Cardiac fibroblast (primary cell): Measurements from ENCODE around the gene GALNT12.

Experiments used
- DNase-seq, 2 donors: peaks; one replicate each; pipeline versions ENCODE4 v3.0.0 to v3.0.0-alpha.2; 2010; ENCODE audit warnings: low read depth in 2 of 2
- H3K4me3 ChIP-seq, 2 donors: replicated peaks in 1 of 2; 1 replicate in 1 of 2; 2 replicates in 1 of 2; pipeline ENCODE4 v1.5.1; 2011; ENCODE audit warnings: low read depth in 2 of 2, low read length in 2 of 2, mild to moderate bottlenecking in 2 of 2, moderate library complexity in 1 of 2
- TF ChIP-seq, protein P1 (sequence below): IDR thresholded peaks from one replicate; pipeline ENCODE4 v1.5.1; 2011; ENCODE audit warnings: low read depth, mild to moderate bottlenecking, low read length, inconsistent platforms

Gene GALNT12

DNA sequence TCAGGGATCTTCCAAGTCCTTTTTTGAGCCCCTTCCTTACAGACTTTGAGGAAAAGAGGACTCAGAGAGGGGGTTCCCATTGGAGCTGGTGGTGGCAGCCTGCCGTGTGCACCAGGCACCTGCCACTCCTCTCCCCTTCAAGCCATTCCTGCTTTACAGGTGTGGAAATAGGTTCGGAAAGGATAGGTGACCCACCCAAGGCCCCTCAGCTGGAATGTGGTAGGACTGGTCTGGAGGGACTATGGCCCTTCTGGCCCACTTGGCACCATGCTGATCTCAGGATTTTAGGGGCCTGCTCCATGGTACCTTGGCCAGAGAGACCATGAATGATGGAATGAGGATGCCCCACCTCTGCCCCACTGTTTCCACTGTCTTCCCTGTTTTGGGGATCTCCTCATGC is 1.4 kb downstream of the GALNT12 start:
- no peak for DNase-seq
- no peak overlapping the region for H3K4me3 ChIP-seq
- TF ChIP-seq, protein P1, sequence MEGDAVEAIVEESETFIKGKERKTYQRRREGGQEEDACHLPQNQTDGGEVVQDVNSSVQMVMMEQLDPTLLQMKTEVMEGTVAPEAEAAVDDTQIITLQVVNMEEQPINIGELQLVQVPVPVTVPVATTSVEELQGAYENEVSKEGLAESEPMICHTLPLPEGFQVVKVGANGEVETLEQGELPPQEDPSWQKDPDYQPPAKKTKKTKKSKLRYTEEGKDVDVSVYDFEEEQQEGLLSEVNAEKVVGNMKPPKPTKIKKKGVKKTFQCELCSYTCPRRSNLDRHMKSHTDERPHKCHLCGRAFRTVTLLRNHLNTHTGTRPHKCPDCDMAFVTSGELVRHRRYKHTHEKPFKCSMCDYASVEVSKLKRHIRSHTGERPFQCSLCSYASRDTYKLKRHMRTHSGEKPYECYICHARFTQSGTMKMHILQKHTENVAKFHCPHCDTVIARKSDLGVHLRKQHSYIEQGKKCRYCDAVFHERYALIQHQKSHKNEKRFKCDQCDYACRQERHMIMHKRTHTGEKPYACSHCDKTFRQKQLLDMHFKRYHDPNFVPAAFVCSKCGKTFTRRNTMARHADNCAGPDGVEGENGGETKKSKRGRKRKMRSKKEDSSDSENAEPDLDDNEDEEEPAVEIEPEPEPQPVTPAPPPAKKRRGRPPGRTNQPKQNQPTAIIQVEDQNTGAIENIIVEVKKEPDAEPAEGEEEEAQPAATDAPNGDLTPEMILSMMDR: no peak

- H3K4me3 ChIP-seq: no peak overlapping the region
- TF ChIP-seq, protein P1: no peak
- DNase-seq: peak in 1 of 2 donors; percentile 33
Measured at GRCh38 chr9:98809311-98810101, 2.0 kb downstream of the GALNT12 start.

- TF ChIP-seq, protein P1: no peak
- no peak overlapping the region for H3K4me3 ChIP-seq
- DNase-seq: peak in 1 of 2 donors; percentile 32
Measured at GRCh38 chr9:98810102-98810842, 2.8 kb downstream of the GALNT12 start.

GRCh38 chr9:98811051-98811650 is 3.7 kb downstream of the GALNT12 start:
- peak; percentile 73 to 93 for DNase-seq
- H3K4me3 ChIP-seq: no peak overlapping the region
- TF ChIP-seq, protein P1: no peak

DNA sequence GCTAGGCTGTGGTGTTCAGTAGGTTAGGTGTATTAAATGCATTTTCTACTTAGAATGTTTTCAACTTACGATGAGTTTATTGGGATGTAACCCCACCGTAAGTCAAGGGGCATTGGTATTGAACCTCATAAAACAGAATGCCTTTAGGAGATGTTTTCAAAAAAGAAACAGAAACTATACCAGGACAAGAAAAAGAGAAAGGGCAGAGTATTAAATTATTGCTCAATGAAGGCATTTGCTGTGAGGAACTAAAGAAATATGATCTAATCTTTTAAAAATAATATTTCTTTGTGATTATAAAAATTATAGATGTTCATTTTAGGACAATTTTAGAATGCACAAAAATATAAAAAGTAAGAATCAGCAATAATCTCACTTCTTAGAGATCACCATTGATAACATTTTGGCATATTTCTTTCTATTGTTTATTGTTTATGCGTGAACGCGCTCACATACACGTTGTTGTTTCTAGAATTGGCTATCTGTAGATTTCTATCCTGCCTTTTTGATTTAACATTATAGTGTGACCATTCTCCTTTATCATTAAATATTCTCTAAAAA is 8.0 kb downstream of the GALNT12 start:
- H3K4me3 ChIP-seq: no peak overlapping the region
- no peak for DNase-seq
- TF ChIP-seq, protein P1: no peak

DNA sequence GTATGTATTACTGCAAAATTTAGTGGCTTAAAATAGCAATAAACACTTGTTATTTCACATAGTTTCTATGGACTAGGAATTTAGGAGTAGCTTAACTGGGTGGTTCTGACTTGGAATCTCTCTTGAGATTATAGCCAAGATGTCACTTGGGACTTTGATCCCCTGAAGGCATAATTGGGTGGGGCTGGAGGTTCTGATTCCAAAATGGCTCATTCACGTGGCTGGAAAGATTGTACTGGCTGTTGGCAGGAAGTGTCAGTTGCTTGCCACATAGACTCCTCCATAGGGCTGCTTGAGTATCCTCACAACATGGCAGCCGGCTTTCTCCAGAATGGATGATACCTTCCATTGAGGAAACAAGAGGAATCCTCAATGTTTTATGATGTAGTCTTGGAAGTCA is 11.3 kb downstream of the GALNT12 start:
- DNase-seq: no peak
- no peak overlapping the region for H3K4me3 ChIP-seq

More for the DNA sequence above, 11.3 kb downstream of the GALNT12 start:
- TF ChIP-seq, protein P1: no peak
